ENCODE measurements around the gene STK32B.

DNA sequence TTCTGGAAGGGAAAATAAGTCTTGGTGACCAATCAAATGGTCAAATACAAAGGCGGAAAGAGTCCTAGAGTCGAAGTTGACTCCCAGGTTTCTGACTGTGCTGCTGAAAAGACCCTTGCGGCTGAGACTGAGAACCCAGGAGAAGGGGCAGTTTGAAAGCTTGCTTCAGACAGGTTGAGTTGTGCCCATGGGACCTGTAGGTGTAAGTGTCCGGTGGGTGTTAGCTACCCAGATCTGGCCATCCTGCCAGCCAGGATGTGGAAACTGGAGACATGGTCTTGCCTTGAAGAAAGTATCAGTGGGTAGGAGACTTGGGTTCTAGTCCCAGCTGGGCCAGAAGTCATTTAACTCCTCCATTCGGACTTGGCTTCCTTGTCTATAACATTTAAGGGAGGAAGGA lies 381.9 kb downstream of the STK32B start:
- TF ChIP-seq, protein P1, sequence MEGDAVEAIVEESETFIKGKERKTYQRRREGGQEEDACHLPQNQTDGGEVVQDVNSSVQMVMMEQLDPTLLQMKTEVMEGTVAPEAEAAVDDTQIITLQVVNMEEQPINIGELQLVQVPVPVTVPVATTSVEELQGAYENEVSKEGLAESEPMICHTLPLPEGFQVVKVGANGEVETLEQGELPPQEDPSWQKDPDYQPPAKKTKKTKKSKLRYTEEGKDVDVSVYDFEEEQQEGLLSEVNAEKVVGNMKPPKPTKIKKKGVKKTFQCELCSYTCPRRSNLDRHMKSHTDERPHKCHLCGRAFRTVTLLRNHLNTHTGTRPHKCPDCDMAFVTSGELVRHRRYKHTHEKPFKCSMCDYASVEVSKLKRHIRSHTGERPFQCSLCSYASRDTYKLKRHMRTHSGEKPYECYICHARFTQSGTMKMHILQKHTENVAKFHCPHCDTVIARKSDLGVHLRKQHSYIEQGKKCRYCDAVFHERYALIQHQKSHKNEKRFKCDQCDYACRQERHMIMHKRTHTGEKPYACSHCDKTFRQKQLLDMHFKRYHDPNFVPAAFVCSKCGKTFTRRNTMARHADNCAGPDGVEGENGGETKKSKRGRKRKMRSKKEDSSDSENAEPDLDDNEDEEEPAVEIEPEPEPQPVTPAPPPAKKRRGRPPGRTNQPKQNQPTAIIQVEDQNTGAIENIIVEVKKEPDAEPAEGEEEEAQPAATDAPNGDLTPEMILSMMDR (IDR thresholded peaks at IDR 0.05): no peak
- TF ChIP-seq EP300 (IDR thresholded peaks at IDR 0.05): no peak
